ENCODE data around the gene AFF3. TPM values are rescaled to one million over a fixed set of nuclear protein-coding genes. Genes with fewer than 3 reads are reported as not detected.

AFF3 gene
- total and polyA plus RNA-seq, 10 donors, result 6.0 to 92.2 (median 64.0) TPM

GRCh38 chr2:99771681-99772333, 370.6 kb downstream of the AFF3 start:
- intact Hi-C loops (cut with DNase I; ENCODE audit: low total_unique reads), result no loop called here
- H3K27ac ChIP-seq, result peak overlapping the region in 7 of 8 donors; percentile 25 to 81 (median 44)

GRCh38 chr2:99770876-99771275, 371.5 kb downstream of the AFF3 start:
- H3K27me3 ChIP-seq (replicated peaks in 1 of 7), result no peaks in the 10 kb centered on the region
- peaks cover 0 to 22% (median 0%) of the 10 kb centered on the region in 6 donors for H3K36me3 ChIP-seq
- peaks cover 0 to 59% (median 14%) of the 10 kb centered on the region in 6 donors for H3K4me1 ChIP-seq
- H3K27ac ChIP-seq, result peak overlapping the region in 6 of 8 donors; percentile 25 to 81 (median 57)
- H3K9me3 ChIP-seq, result peaks cover 0 to 22% (median 13%) of the 10 kb centered on the region in 8 donors
- H3K4me3 ChIP-seq, result no peak overlapping the region
- intact Hi-C loops (cut with DNase I; ENCODE audit: low total_unique reads), result no loop called here
- 42 to 48% (median 45%) methylated on average over 2 of the region's 2 CpGs for WGBS, 5 donors
- no peak for DNase-seq
- no peak for TF ChIP-seq POLR2AphosphoS5 (IDR thresholded peaks at IDR 0.05)
- no peak for TF ChIP-seq POLR2A (IDR thresholded peaks at IDR 0.05)
- TF ChIP-seq CTCF (IDR thresholded peaks at IDR 0.05 in 8 of 11, conservative IDR thresholded peaks at IDR 0.05 in 3 of 11), result no peak

More at GRCh38 chr2:99771681-99772333, 370.6 kb downstream of the AFF3 start:
- H3K9me3 ChIP-seq, result peaks cover 0 to 22% (median 13%) of the 10 kb centered on the region in 8 donors
- no peaks in the 10 kb centered on the region for H3K27me3 ChIP-seq (replicated peaks in 1 of 7)
- TF ChIP-seq POLR2AphosphoS5 (IDR thresholded peaks at IDR 0.05) (peak in 1 of 3 donors; percentile 31), CTCF (IDR thresholded peaks at IDR 0.05 in 8 of 11, conservative IDR thresholded peaks at IDR 0.05 in 3 of 11) (no peak)
- WGBS, 5 donors, result 37 to 56% (median 53%) methylated on average over 13 of the region's 13 CpGs
- peaks cover 0 to 20% (median 0%) of the 10 kb centered on the region in 6 donors for H3K36me3 ChIP-seq
- H3K4me1 ChIP-seq, result peaks cover 0 to 59% (median 14%) of the 10 kb centered on the region in 6 donors
- DNase-seq, result peak; percentile 86
- peak overlapping the region in 1 of 8 donors; percentile 44 for H3K4me3 ChIP-seq

GRCh38 chr2:99765731-99766318, 376.6 kb downstream of the AFF3 start:
- no peak overlapping the region for H3K27ac ChIP-seq
- H3K4me1 ChIP-seq, result peaks cover 0 to 29% (median 0%) of the 10 kb centered on the region in 6 donors
- TF ChIP-seq POLR2AphosphoS5 (IDR thresholded peaks at IDR 0.05) (no peak), POLR2A (IDR thresholded peaks at IDR 0.05) (no peak), CTCF (IDR thresholded peaks at IDR 0.05 in 8 of 11, conservative IDR thresholded peaks at IDR 0.05 in 3 of 11) (no peak)
- no peak overlapping the region for H3K4me3 ChIP-seq
- H3K36me3 ChIP-seq, result peaks cover 0 to 18% (median 0%) of the 10 kb centered on the region in 6 donors
- peaks cover 0 to 18% (median 13%) of the 10 kb centered on the region in 8 donors for H3K9me3 ChIP-seq
- WGBS, 5 donors, result 84 to 95% (median 92%) methylated on average over 4 of the region's 4 CpGs
- no peak for DNase-seq
- intact Hi-C loops (cut with DNase I; ENCODE audit: low total_unique reads), result no loop called here
- H3K27me3 ChIP-seq (replicated peaks in 1 of 7), result no peaks in the 10 kb centered on the region

GRCh38 chr2:99763764-99764163, 378.6 kb downstream of the AFF3 start:
- H3K9me3 ChIP-seq, result peaks cover 0 to 3% (median 1%) of the 10 kb centered on the region in 8 donors
- 77 to 88% (median 84%) methylated on average over 6 of the region's 6 CpGs for WGBS, 5 donors
- H3K27me3 ChIP-seq (replicated peaks in 1 of 7), result no peaks in the 10 kb centered on the region
- H3K36me3 ChIP-seq, result peaks cover 0 to 4% (median 0%) of the 10 kb centered on the region in 6 donors
- TF ChIP-seq CTCF (IDR thresholded peaks at IDR 0.05 in 8 of 11, conservative IDR thresholded peaks at IDR 0.05 in 3 of 11) (no peak), POLR2A (IDR thresholded peaks at IDR 0.05) (no peak), POLR2AphosphoS5 (IDR thresholded peaks at IDR 0.05) (no peak)
- no peak for DNase-seq
- peaks cover 0 to 19% (median 0%) of the 10 kb centered on the region in 6 donors for H3K4me1 ChIP-seq
- intact Hi-C loops (cut with DNase I; ENCODE audit: low total_unique reads), result no loop called here
- no peak overlapping the region for H3K4me3 ChIP-seq
- no peak overlapping the region for H3K27ac ChIP-seq

All from spleen (tissue), 11 donors.